T-cell (primary cell): ENCODE measurements around the gene BCCIP. TPM values are rescaled to one million over a fixed set of nuclear protein-coding genes. Genes with fewer than 3 reads are reported as not detected.

Experiments used
- ATAC-seq, 4 experiments: fragments of 200-7000 bp in 3 of 4; fragments of 150-1000 bp in 1 of 4; cut with Tn5 transposase; replicated peaks in 1 of 4; 1 replicate in 3 of 4; 2 replicates in 1 of 4; pipeline ENCODE4 v1.10.0; 2021; ENCODE audit warnings: moderate library complexity in 3 of 4, mild to moderate bottlenecking in 2 of 4, moderate number of reproducible peaks in 1 of 4
- CTCF ChIA-PET, 2 donors: fragments of 300-600 bp; sonication (Branson Sonifier 250); formaldehyde crosslinking; loops; one replicate each; lab custom pipeline; 2022; ENCODE audit warnings: antibody characterized with exemption in 2 of 2; lab: Charles Lee
- POLR2A ChIA-PET, 2 donors: fragments of 300-600 bp; sonication (Branson Sonifier 250); formaldehyde crosslinking; loops; one replicate each; lab custom pipeline; 2022; ENCODE audit warnings: antibody characterized with exemption in 2 of 2; lab: Charles Lee
- DNase-seq, 35 experiments: peaks; one replicate each; pipeline versions ENCODE4 v3.0.0 to v3.0.0-alpha.2; 2013 to 2023
- H3K27ac ChIP-seq: one replicate; pipeline ENCODE4 v1.5.1; 2013; ENCODE audit warnings: low read length
- H3K27me3 ChIP-seq, 2 experiments: replicated peaks in 1 of 2; 1 replicate in 1 of 2; 2 replicates in 1 of 2; pipeline versions ENCODE4 v1.6.1 to v1.7.0; 2013; ENCODE audit warnings: low read length in 1 of 2, mixed read lengths in 1 of 2; ENCODE audit not compliant: control insufficient read depth in 2 of 2, insufficient read depth in 2 of 2; ENCODE audit errors: extremely low read depth in 1 of 2
- H3K36me3 ChIP-seq, 2 donors: 1 replicate in 1 of 2; 2 replicates in 1 of 2; pipeline versions ENCODE4 v1.6.1 to v1.7.0; 2013; ENCODE audit warnings: low read length in 1 of 2; ENCODE audit not compliant: control insufficient read depth in 2 of 2, insufficient read depth in 1 of 2; ENCODE audit errors: extremely low read depth in 1 of 2
- H3K4me1 ChIP-seq, 2 experiments: 1 replicate in 1 of 2; 2 replicates in 1 of 2; pipeline versions ENCODE4 v1.6.1 to v1.7.0; 2013; ENCODE audit warnings: low read length in 2 of 2, mixed read lengths in 1 of 2; ENCODE audit not compliant: insufficient read depth in 2 of 2, control insufficient read depth in 1 of 2; ENCODE audit errors: extremely low read depth in 1 of 2
- H3K4me3 ChIP-seq, 2 donors: 1 replicate in 1 of 2; 2 replicates in 1 of 2; pipeline versions ENCODE4 v1.5.1 to v1.7.0; 2013; ENCODE audit warnings: mild to moderate bottlenecking in 2 of 2, low read length in 1 of 2, moderate library complexity in 1 of 2; ENCODE audit not compliant: control insufficient read depth in 1 of 2; ENCODE audit errors: extremely low read depth in 1 of 2
- H3K9me3 ChIP-seq: 2 replicates; pipeline ENCODE4 v1.7.0; 2013
- H3K27ac Mint-ChIP-seq, 2 donors: one replicate each; pipeline ENCODE4 v1.8.0; 2020 to 2021; ENCODE audit warnings: mild to moderate bottlenecking in 2 of 2, mixed read lengths in 2 of 2
- H3K27me3 Mint-ChIP-seq, 2 donors: one replicate each; pipeline ENCODE4 v1.8.0; 2021 to 2022; ENCODE audit warnings: mixed read lengths in 2 of 2
- H3K36me3 Mint-ChIP-seq: one replicate; pipeline ENCODE4 v1.8.0; 2021; ENCODE audit warnings: mixed read lengths
- H3K4me1 Mint-ChIP-seq, 3 donors: one replicate each; pipeline ENCODE4 v1.8.0; 2020 to 2022; ENCODE audit warnings: mixed read lengths in 3 of 3, mild to moderate bottlenecking in 1 of 3
- H3K4me3 Mint-ChIP-seq, 3 donors: one replicate each; pipeline ENCODE4 v1.8.0; 2020 to 2022; ENCODE audit warnings: mild to moderate bottlenecking in 3 of 3, mixed read lengths in 3 of 3, moderate library complexity in 3 of 3
- H3K9me3 Mint-ChIP-seq, 3 donors: one replicate each; pipeline ENCODE4 v1.8.0; 2020 to 2022; ENCODE audit warnings: mixed read lengths in 3 of 3
- WGBS: methylation state at CpG from one replicate; pipeline ENCODE4 v1.1.5; 2013; ENCODE audit warnings: missing lambda C conversion rate; ENCODE audit not compliant: insufficient coverage; 5-methylcytosine and 5-hydroxymethylcytosine counted together
- total RNA-seq, 35 experiments: library from RNA in 6 of 35; stranded (reverse) in 6 of 35; fragments of 120-200 nt in 1 of 35; gene quantifications; one replicate each; pipeline versions ENCODE4 v1.2.1 to v1.2.4 and lab custom pipeline; 2013 to 2026

The BCCIP gene
- total RNA-seq, 5 donors from 2014 or later (not counting 1 experiment from before 2014, with no cell fraction given), result 34.0 to 43.2 (median 38.2) TPM

- CTCF ChIA-PET, result no interaction called here
- POLR2A ChIA-PET, result no interaction called here
- no peaks in the 10 kb centered on the region for H3K36me3 ChIP-seq
- no peaks in the 10 kb centered on the region for H3K4me1 ChIP-seq
- H3K27me3 ChIP-seq, result no peaks in the 10 kb centered on the region
- ATAC-seq, result no peak
- no peak overlapping the region for H3K27ac Mint-ChIP-seq
- H3K9me3 Mint-ChIP-seq, result no peaks in the 10 kb centered on the region
- no peak overlapping the region for H3K27ac ChIP-seq
- peaks cover 26% of the 10 kb centered on the region for H3K36me3 Mint-ChIP-seq
- no peak overlapping the region for H3K4me3 ChIP-seq
- no peaks in the 10 kb centered on the region for H3K27me3 Mint-ChIP-seq
- WGBS, result 60% methylated on average over 1 of the region's 2 CpGs
- no peak overlapping the region for H3K4me3 Mint-ChIP-seq
- DNase-seq, result no peak
- H3K4me1 Mint-ChIP-seq, result no peaks in the 10 kb centered on the region
- H3K9me3 ChIP-seq, result no peaks in the 10 kb centered on the region
Observed at GRCh38 chr10:125857185-125857760, 33.9 kb downstream of the BCCIP start.

DNA sequence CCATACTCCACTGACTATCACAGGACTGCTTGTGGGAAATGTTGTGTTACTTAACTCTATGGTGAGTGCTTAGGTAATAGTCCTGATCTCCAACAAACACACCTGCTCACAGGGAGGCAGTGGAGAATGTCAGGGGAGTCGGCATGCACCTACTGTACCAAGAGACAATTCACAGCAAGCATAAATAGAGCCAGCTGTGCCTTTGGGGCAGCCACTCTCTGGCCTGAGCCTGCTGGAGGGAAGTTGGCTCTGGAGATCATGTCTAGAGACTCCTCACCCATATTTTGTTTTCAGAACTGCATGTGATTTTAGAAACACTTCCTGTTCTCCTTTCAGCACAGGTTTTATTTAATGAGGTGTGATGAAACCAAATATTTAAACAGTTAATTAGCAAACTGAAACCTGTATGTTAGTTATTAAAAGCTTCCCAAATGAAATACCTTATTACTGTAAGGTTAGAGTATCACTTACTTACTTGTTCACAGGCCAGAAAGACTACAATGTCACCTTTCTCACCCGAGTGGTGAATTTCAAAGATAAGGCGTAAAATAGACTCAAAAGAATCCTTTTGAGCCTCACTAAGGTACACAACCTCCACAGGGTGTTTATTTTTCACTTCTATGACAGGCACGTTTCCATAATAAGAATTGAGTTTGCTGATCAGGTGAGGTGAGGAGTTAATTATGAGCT is 35.9 kb downstream of the BCCIP start:
- H3K4me3 ChIP-seq, result no peak overlapping the region
- Mint-ChIP-seq H3K4me3 (no peak overlapping the region), H3K36me3 (peaks cover 12% of the 10 kb centered on the region), H3K27me3 (no peaks in the 10 kb centered on the region), H3K4me1 (no peaks in the 10 kb centered on the region), H3K27ac (no peak overlapping the region), H3K9me3 (no peaks in the 10 kb centered on the region)
- CTCF ChIA-PET, result interaction anchor here in 1 of 2 donors (1.3 kb wide), 1 partner anchor 23 kb away, joined by 6 read pairs; no protein-coding TSS in a partner anchor
- H3K27me3 ChIP-seq, result no peaks in the 10 kb centered on the region
- no peaks in the 10 kb centered on the region for H3K4me1 ChIP-seq
- POLR2A ChIA-PET, result no interaction called here
- no CpG with 5 or more reads among the region's 4 CpGs for WGBS
- no peaks in the 10 kb centered on the region for H3K9me3 ChIP-seq
- no peaks in the 10 kb centered on the region for H3K36me3 ChIP-seq
- ATAC-seq (no peak), DNase-seq (no peak)
- no peak overlapping the region for H3K27ac ChIP-seq

DNA sequence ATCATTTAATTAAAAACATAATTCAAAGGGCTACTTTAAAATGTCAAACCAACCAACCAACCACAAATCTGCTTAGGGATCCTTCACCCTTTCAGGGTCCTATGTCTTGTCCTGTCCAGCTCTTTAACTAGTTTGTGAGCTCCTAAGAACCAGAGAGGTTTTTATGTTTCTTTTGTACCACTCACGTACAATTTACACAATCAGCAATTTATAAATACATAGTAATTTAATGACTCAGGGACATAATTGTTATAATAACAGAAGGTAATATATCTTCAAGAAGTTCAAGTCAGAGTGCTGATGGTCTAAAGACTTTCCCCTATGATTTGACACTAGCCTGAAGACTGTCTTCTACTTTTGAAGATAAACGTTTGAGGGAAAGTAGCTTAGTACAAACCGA is 41.8 kb downstream of the BCCIP start:
- Mint-ChIP-seq H3K36me3 (peaks cover 10% of the 10 kb centered on the region), H3K9me3 (no peaks in the 10 kb centered on the region), H3K4me3 (no peak overlapping the region), H3K27ac (no peak overlapping the region), H3K4me1 (no peaks in the 10 kb centered on the region), H3K27me3 (no peaks in the 10 kb centered on the region)
- Histone ChIP-seq H3K4me3 (no peak overlapping the region), H3K9me3 (no peaks in the 10 kb centered on the region), H3K27me3 (no peaks in the 10 kb centered on the region), H3K4me1 (no peaks in the 10 kb centered on the region), H3K27ac (no peak overlapping the region), H3K36me3 (peaks cover 0 to 5% of the 10 kb centered on the region in 2 donors)
- ChIA-PET CTCF (interaction anchor here in 1 of 2 donors (0.7 kb wide), 1 partner anchor 233 kb away, joined by 4 read pairs; no protein-coding TSS in a partner anchor), POLR2A (no interaction called here)
- 87% methylated on average over 2 of the region's 3 CpGs for WGBS
- DNase-seq, result no peak
- no peak for ATAC-seq

DNA sequence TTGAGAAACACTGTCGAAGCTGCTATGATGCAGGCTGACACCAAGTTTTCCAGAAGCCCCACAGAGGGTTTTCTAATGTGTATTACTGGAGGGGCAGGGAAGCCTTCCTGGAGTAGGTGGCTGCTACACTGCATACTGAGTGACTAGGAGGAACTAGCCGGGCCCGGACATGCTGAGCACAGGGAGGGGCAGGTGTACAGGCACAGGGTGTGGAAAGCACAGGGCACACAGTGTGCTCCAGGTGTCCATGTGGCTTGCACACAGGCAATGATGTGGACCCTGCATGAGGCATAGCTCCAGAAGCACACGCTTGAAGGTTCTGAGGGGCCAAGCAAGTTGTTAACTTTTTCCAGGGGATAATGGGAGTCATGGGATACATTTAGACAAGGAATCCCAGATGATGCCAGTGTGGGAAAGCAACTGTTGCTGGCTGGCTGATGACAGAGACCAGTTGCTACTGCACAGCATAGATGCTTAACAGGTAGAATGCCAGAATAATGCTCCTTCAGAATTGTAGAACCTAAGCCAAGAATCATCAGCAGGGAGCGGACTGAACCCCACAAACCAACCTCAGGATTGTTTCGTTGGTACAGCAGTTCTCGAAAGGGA is 43.2 kb downstream of the BCCIP start:
- Histone ChIP-seq H3K27ac (no peak overlapping the region), H3K27me3 (no peaks in the 10 kb centered on the region), H3K36me3 (peaks cover 0 to 5% of the 10 kb centered on the region in 2 donors), H3K9me3 (no peaks in the 10 kb centered on the region), H3K4me1 (no peaks in the 10 kb centered on the region), H3K4me3 (no peak overlapping the region)
- 92% methylated on average over 5 of the region's 7 CpGs for WGBS
- Mint-ChIP-seq H3K36me3 (peaks cover 10% of the 10 kb centered on the region), H3K27me3 (no peaks in the 10 kb centered on the region), H3K4me1 (no peaks in the 10 kb centered on the region), H3K9me3 (no peaks in the 10 kb centered on the region), H3K4me3 (no peak overlapping the region), H3K27ac (no peak overlapping the region)
- ATAC-seq (no peak), DNase-seq (no peak)
- CTCF ChIA-PET, result no interaction called here
- POLR2A ChIA-PET, result no interaction called here

- ChIA-PET CTCF (interaction anchor here (0.8 to 1.1 kb wide), 4 partner anchors 11 to 1986 kb away, joined by 3 read pairs; no protein-coding TSS in a partner anchor), POLR2A (no interaction called here)
- ATAC-seq, result peak in 1 of 4 experiments; percentile 40
- peaks cover 10% of the 10 kb centered on the region for H3K36me3 Mint-ChIP-seq
- 72% methylated on average over 3 of the region's 7 CpGs for WGBS
- H3K4me3 Mint-ChIP-seq, result no peak overlapping the region
- no peaks in the 10 kb centered on the region for H3K9me3 Mint-ChIP-seq
- H3K4me1 Mint-ChIP-seq, result no peaks in the 10 kb centered on the region
- H3K27me3 Mint-ChIP-seq, result no peaks in the 10 kb centered on the region
- no peak overlapping the region for H3K27ac Mint-ChIP-seq
- DNase-seq, result peak in 9 of 35 experiments; percentile 3 to 53 (median 6)
- Histone ChIP-seq H3K4me3 (no peak overlapping the region), H3K9me3 (no peaks in the 10 kb centered on the region), H3K36me3 (peaks cover 0 to 5% of the 10 kb centered on the region in 2 donors), H3K27ac (no peak overlapping the region), H3K27me3 (no peaks in the 10 kb centered on the region), H3K4me1 (no peaks in the 10 kb centered on the region)
Observed at GRCh38 chr10:125868372-125868975, 45.1 kb downstream of the BCCIP start.

DNA sequence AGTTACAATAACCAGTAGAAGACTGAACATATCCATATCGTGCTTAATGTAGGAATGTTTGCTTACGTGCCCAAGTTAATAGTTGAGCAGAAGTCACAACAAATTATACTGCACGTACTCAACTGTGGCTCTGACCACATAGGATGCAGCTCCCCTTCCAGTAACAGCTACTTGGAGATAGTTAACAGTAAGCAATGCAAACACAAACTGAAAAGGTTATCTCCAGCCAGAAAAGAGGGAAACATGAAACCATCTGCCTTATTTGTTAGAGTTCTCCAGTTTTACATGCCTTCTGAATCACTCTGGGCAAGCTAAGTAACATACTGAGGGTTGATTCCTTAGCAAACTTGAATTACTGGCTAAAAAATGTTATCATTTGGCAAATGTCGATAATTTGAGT is 48.0 kb downstream of the BCCIP start:
- no peaks in the 10 kb centered on the region for H3K9me3 ChIP-seq
- CTCF ChIA-PET, result interaction anchor here (0.6 to 2.3 kb wide), 3 partner anchors 11 to 1983 kb away, joined by 4 to 8 read pairs (median 6); no protein-coding TSS in a partner anchor
- H3K27ac Mint-ChIP-seq, result no peak overlapping the region

More for the DNA sequence above, 48.0 kb downstream of the BCCIP start:
- no CpG with 5 or more reads among the region's 4 CpGs for WGBS
- Mint-ChIP-seq H3K36me3 (peaks cover 21% of the 10 kb centered on the region), H3K9me3 (peaks cover 0 to 8% (median 8%) of the 10 kb centered on the region in 3 donors), H3K4me3 (no peak overlapping the region), H3K4me1 (no peaks in the 10 kb centered on the region), H3K27me3 (no peaks in the 10 kb centered on the region)
- Histone ChIP-seq H3K36me3 (peaks cover 0 to 5% of the 10 kb centered on the region in 2 donors), H3K27me3 (no peaks in the 10 kb centered on the region), H3K4me3 (no peak overlapping the region), H3K4me1 (no peaks in the 10 kb centered on the region), H3K27ac (no peak overlapping the region)
- POLR2A ChIA-PET, result no interaction called here
- DNase-seq, result no peak
- no peak for ATAC-seq
